ENCODE measurements around the gene SKOR1.

GRCh38 chr15:67845974-67846373, 20.7 kb downstream of the SKOR1 start:
- TF ChIP-seq CTCF (IDR thresholded peaks at IDR 0.05; ENCODE audit: insufficient read depth, low read depth, low read length) (no peak), EZH2 (IDR thresholded peaks at IDR 0.05; ENCODE audit: insufficient read depth, low read length) (no peak)
